HG03378 (cell line): ENCODE data around the gene ZNF385D.

Source experiments
- ATAC-seq: cut with Tn5 transposase; IDR thresholded peaks from one replicate; pipeline ENCODE4 v1.9.1; 2021; ENCODE audit warnings: mild to moderate bottlenecking, moderate library complexity; ENCODE audit not compliant: unreplicated experiment

ZNF385D gene

DNA sequence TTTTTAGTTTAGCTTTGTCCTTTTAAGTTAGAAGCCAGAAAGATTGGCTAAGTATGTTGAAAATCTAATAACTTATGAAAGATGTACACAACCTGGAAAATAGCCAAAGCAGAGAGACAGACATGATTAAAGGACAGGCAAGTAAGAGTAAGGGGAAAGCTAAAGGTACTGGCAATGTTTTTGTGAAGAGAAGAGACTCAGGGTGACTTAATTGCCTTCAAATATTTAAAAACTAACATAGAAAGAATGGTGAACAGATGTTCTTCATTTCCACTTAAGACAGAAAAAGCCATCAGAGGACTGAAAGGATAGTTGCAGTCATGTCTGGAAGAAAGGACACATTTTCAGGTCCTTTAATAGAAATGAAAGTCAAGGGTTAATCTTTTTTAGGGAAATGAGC is 68.8 kb downstream of the ZNF385D start:
- ATAC-seq: no peak

- no peak for ATAC-seq
These were observed 77.6 kb downstream of the ZNF385D start for GRCh38 chr3:21673393-21673792.

GRCh38 chr3:21672303-21672702 is 78.7 kb downstream of the ZNF385D start:
- no peak for ATAC-seq

DNA sequence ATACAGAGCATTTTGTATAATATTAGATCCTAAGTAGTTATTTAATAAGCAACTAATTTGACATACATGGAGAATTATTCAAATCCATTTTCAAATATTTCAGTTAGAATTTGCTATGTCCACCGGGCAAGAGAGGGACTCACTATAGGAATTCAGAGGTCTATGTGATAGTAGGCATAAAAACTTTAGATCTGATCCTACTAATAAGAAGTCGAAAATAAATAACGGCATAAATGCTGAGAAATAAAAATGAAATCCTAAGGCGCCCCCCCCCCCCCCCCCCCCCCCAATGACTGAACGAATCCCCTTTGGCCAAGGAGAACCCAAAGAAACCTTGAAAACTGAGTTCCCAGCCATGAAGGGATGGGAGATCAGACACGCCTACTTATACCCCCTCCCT is 80.6 kb downstream of the ZNF385D start:
- ATAC-seq: no peak

GRCh38 chr3:21668012-21668411 is 83.0 kb downstream of the ZNF385D start:
- no peak for ATAC-seq

DNA sequence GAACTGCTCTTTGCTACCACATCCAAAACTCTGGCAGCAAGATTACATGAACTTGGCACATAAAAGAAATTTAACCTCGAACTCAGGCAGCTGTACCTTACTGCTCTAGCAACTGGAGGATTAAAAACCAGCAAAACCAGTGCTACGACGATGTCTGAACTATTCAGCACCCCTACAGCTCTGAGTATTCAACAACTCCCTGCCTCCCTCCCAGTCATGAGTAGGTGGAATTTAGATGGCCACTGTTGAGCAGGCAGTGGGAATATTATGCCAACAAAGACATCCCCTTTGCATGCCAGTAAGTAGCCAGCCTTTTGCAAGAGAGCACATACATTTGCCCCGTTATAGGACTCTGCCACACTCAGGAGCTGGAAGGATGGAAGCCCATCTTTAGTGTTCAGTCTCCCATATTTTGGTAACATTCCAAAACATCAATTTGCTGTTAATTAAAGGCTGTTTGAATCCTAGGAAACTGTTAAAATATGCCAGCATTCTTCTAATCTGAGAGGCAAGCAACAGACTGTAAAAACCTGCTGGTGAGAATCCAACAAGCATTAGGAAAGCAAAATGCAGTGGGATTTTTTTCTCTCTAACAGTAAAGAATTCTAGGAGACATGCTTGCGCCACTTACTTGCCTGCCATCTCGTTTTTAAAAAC is 85.4 kb downstream of the ZNF385D start:
- no peak for ATAC-seq

- no peak for ATAC-seq
These were observed 86.0 kb downstream of the ZNF385D start for GRCh38 chr3:21664996-21665395.

GRCh38 chr3:21662403-21662802 is 88.6 kb downstream of the ZNF385D start:
- no peak for ATAC-seq

- ATAC-seq: no peak
These were observed 96.3 kb downstream of the ZNF385D start for GRCh38 chr3:21654662-21655061.

GRCh38 chr3:21654241-21654640 is 96.8 kb downstream of the ZNF385D start:
- no peak for ATAC-seq

GRCh38 chr3:21649519-21649918 is 101.5 kb downstream of the ZNF385D start:
- no peak for ATAC-seq

- ATAC-seq: no peak
These were observed 103.0 kb downstream of the ZNF385D start for GRCh38 chr3:21647961-21648360.

DNA sequence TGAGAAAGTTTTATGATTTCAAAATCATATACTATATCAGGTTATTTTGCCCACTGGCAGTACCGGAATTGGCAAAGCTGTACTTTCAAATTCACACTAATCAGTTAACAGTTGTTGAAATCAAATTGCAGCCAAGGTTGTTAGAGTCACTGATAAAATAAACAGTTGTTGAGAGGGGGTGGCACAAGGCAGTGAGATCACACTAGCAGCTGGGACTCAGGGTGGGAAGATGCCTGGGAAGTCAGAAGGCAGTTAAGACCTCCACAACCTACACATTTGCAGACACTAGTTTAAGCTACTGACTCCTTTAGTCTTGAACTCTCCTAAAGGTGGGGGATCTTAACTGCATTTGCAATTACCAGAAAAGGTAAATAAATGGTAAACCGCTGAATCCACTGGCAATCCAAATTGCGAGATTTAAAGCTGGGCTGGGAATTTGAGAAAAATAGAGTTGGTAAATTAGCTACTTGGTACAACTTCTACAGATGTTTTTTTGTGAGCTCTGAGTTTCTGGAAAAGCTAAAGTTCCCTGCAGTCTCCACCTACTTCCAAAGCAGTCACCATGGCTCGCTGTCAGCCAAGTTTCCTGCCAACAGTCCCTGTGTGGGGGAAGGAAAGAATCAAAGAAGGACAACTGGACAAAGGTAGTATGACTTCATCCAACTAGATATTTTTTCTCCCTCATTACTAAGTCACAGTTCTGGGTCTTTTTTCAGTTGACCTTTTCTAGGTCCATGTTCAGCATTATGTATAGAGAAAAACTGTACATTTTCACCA is 105.7 kb downstream of the ZNF385D start:
- ATAC-seq: no peak

DNA sequence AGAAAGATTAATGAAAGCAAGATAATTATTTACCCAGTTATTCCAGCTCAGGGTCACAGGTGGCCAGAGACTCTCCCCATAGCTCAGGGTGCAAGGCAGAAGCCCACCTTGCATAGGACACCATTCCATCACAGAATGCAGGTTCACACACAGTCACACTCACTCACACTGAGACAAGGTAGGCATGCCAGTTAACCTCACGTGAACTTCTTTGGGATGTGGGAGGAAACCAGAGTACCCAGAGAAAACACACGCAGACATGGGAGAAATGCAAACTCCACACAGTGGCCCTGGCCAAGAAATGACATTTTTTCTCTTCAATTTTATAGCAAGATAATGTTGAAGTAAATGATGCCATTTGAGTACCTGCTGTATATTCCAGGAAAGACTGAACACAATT is 106.7 kb downstream of the ZNF385D start:
- no peak for ATAC-seq

DNA sequence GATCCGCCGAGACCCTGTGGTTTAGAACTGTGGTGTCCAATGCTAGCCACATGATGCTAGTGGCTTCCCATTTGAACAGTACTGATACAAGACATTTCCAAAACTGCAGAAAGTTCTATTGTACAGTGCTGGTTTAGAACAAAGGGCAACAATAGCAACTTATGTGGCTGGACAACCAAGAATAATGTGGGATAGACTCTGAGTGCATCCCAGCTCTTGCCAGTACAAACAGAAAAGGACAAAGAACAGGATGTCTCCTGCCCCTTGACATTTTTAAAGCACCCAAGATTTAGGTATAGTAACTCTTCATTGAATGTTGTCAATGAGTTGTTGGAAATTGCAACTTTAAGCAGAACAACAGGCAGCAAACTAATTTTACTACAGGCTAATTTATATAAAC is 107.3 kb downstream of the ZNF385D start:
- no peak for ATAC-seq

- ATAC-seq: no peak
These were observed 108.6 kb downstream of the ZNF385D start for GRCh38 chr3:21642433-21642832.

GRCh38 chr3:21641959-21642358 is 109.1 kb downstream of the ZNF385D start:
- no peak for ATAC-seq

DNA sequence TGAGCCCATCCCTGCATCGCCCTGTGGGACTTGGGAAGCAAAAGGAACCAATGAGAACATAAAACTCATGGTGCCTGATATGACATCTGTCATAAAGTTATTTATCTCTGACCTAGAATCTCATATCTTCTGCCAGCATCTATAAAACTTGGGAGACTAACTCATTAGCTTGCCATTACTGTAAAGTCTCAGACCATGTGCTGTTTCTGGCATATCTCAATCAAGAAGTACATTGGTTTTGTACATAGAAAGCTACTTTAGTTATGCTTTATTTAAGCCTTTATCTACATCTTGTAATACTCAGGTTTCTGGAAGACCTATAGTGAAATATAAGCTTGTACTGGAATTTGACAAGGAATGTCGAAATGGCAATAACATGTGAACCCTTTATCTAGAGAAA is 112.5 kb downstream of the ZNF385D start:
- ATAC-seq: no peak

GRCh38 chr3:21634112-21634511 is 116.9 kb downstream of the ZNF385D start:
- ATAC-seq: no peak

DNA sequence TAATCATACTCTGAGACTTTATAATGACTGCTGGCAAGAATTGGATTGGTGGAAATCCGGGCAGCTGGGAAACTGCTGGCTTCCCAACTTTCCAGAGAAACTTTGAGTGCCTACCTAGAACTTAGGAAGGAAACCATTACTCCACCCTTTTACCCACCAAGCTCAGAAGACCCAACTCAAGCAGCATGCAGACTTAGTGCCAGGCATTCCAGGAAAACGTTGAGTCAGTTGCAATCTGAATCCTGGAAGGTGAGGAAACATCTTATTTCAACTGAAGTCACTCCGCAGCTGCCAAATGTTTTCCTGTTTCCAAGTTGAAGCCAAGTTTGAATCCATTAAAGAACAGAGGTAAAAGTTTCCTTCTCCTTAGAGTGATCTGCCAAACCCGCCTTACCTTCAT is 126.5 kb downstream of the ZNF385D start:
- no peak for ATAC-seq

- no peak for ATAC-seq
These were observed 129.8 kb downstream of the ZNF385D start for GRCh38 chr3:21621181-21621651.

DNA sequence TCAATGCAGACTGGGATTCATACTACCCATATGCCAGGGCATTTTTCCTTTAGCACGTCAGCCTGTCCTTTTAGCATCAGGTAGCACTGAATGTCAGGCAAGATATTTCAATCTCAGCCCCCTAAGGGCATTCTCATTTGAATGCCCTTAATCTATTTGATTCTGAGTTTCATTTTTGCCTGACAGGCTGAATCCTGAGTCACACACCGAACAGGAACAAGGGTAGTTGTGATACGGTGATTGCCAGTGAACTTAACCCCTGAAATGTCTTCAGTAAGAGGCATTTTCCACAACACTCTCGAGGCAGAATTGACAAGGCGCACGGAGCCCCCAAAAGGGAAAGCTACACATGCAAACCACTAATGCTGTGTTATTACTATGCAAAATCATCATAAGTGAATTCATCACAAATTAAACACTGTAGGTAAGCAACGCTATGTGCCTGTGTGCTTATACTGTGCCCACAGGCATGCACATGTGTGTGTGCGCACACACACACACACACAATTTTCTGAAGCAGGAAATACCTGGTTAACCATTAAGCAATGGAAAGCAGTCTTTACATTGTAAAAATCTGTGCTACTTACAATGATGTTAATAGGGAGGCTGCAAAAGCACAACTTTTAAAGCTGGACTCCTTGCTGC is 130.4 kb downstream of the ZNF385D start:
- no peak for ATAC-seq
